Astrocyte of the spinal cord (primary cell): ENCODE data around the gene TANGO2.

ENCODE experiments used
- DNase-seq: peaks from one replicate; pipeline ENCODE4 v3.0.0; 2011; ENCODE audit warnings: low read depth, low spot score
- H3K4me3 ChIP-seq: 2 replicates; pipeline ENCODE4 v1.5.1; 2011; ENCODE audit warnings: low read depth, mild to moderate bottlenecking, low read length, moderate library complexity
- in situ Hi-C: cut with HindIII; loops from 2 replicates; pipeline ENCODE4 v1.10.0; 2017; ENCODE audit warnings: low sequenced_read_pairs
- TF ChIP-seq, protein P1 (sequence below): IDR thresholded peaks from 2 replicates; pipeline ENCODE4 v1.5.1; 2012; ENCODE audit warnings: low read depth, mild to moderate bottlenecking, low read length, inconsistent platforms

Gene TANGO2

DNA sequence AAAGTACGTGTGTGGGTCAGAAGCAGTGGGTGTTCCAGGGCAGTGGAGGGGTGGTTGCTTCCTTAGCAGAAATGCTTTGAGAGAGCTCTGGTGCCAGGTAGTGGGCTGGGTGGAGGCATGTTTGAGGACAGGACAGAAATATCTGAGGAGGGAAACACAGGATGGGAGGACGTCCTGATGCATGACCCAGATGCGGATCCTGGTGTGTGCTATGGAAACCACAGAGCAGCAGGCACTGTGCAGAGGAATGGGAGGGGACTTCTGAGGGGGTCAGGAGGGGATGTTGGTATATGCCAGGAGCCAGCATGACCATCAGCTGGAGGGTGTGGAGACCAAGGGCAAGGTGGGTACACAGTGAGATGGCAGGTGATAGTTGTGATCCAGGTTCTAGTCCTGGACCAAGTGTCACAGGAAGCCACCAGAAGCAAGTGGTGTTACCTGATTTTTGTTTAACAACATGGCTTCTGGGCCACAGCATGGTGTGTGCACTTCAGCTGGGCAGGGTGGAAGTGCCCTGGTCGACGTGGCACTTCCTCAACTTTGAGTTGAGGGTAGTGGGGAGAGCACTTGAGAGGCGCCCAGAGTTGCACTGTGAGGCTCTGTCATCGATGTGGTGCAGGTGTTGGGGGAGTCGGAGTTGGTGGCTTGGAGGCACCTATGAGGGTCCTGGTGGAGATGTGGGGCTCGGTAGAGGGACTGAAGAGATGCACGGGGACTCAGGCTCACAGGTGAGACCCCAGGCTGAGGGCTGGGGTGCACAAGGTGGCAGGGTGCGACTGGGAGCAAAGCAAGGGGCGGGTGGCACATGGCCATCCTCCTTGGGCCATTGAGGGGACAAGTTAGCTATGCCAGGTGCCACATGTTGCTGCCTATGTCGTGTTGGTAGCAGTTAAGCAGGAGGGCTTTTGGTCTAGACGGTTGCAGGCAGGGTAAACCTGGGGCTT, 66.7 kb downstream of the TANGO2 start:
- TF ChIP-seq, protein P1, sequence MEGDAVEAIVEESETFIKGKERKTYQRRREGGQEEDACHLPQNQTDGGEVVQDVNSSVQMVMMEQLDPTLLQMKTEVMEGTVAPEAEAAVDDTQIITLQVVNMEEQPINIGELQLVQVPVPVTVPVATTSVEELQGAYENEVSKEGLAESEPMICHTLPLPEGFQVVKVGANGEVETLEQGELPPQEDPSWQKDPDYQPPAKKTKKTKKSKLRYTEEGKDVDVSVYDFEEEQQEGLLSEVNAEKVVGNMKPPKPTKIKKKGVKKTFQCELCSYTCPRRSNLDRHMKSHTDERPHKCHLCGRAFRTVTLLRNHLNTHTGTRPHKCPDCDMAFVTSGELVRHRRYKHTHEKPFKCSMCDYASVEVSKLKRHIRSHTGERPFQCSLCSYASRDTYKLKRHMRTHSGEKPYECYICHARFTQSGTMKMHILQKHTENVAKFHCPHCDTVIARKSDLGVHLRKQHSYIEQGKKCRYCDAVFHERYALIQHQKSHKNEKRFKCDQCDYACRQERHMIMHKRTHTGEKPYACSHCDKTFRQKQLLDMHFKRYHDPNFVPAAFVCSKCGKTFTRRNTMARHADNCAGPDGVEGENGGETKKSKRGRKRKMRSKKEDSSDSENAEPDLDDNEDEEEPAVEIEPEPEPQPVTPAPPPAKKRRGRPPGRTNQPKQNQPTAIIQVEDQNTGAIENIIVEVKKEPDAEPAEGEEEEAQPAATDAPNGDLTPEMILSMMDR, result no peak
- no peak for DNase-seq
- in situ Hi-C loops, result no loop called here
- no peak overlapping the region for H3K4me3 ChIP-seq

- no peak overlapping the region for H3K4me3 ChIP-seq
- TF ChIP-seq, protein P1, result no peak
- in situ Hi-C loops, result no loop called here
- DNase-seq, result no peak
These were observed 67.3 kb downstream of the TANGO2 start for GRCh38 chr22:20088263-20088648.

- no peak for DNase-seq
- in situ Hi-C loops, result no loop called here
- TF ChIP-seq, protein P1, result no peak
- no peak overlapping the region for H3K4me3 ChIP-seq
These were observed 68.5 kb downstream of the TANGO2 start for GRCh38 chr22:20089226-20089976.

- in situ Hi-C loops, result no loop called here
- TF ChIP-seq, protein P1, result no peak
- no peak for DNase-seq
- no peak overlapping the region for H3K4me3 ChIP-seq
These were observed 69.2 kb downstream of the TANGO2 start for GRCh38 chr22:20089977-20090729.

DNA sequence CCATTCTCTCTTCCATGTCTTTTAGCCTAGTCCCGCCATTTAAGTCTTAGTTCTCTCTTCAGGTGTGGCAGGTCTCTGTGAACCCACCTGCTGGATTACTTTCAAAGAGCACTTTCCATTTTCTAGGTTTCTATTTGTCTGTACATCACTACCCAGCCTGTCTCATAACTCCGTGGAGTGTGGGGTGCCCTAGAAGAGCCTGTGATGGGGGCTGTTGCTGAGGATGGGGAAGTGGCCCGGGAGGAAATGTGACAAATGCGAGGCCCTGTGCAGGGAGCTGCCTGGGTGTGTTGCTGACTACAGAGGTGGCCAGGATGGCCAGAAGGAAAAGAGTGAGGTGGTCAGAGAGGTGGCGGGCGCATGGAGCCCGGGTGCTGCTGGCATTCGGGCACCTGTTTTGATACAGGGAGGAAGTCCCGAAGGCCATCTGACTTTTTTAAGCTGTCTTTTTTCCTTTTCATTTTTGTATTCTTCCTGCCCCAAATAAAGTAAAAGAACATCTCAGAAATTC, 69.9 kb downstream of the TANGO2 start:
- DNase-seq, result no peak
- no peak overlapping the region for H3K4me3 ChIP-seq
- TF ChIP-seq, protein P1, result no peak
- in situ Hi-C loops, result no loop called here

DNA sequence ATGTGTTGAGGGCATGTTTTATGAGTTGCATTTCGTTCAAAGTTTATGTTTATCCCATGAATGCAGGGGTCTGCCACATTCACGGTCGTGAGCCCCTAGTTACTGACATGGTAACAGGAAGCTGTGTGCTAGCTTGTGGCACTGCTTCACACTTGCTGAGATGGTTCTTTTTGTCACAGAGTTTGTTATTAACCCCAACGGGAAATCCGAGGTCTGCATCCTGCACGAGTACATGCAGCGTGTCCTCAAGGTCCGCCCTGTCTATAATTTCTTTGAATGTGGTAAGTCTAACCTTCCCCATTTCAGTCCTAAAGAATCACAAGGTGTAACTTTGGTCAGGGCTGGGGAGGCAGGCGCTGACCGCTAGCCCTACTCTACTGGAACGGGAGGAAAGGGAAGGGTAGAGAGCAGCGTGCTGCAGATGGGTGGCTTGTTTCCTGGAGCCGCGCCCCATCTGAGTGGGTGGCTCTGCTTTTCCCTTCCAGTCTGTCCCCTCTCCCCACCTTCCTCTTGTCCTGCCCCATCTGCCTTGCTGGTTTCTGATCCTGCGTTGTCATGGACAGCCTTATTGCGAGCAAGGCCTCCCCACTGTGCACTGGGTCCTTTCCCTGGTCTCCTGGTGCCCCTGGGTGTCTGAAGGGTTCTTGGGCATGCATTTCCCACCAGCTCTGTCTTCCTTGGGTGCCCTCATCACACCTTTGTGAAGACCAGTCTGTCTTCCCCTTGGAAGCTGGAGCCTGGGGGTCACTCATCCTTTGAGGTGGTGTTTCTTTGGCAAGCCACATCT, 71.0 kb downstream of the TANGO2 start:
- no peak overlapping the region for H3K4me3 ChIP-seq
- in situ Hi-C loops, result no loop called here
- TF ChIP-seq, protein P1, result no peak
- no peak for DNase-seq
